SK-N-SH (cell line): ENCODE data around the gene SAE1. TPM values are rescaled to one million over a fixed set of nuclear protein-coding genes. Genes with fewer than 3 reads are reported as not detected.

Source experiments
- CTCF ChIA-PET: fragments of 300-600, 350-600 bp; formaldehyde crosslinking; extraction: SDS; loops from one replicate; lab custom pipeline; 2021; lab: Yijun Ruan, JAX
- POLR2A ChIA-PET: fragments of 350-600 bp; sonication (Branson Sonifier 250); formaldehyde crosslinking; extraction: SDS; loops from one replicate; lab custom pipeline; 2020; ENCODE audit warnings: antibody characterized with exemption, inconsistent platforms; lab: Yijun Ruan, JAX
- DNase-seq: peaks from one replicate; pipeline ENCODE4 v3.0.0; 2012
- H2AFZ ChIP-seq: fragments of 200-600 bp; sonication (generic); 2 replicates; pipeline ENCODE4 v1.8.1; 2016; ENCODE audit warnings: antibody characterized with exemption, mild to moderate bottlenecking, low read depth
- H3F3A ChIP-seq: fragments of 200-600 bp; sonication (generic); replicated peaks from 2 replicates; pipeline ENCODE3; 2016; ENCODE audit warnings: antibody characterized with exemption, mild to moderate bottlenecking; ENCODE audit not compliant: insufficient read depth
- H3K27ac ChIP-seq, 2 experiments: fragments of 200-500 bp in 1 of 2; fragments of 200-600 bp in 1 of 2; sonication (Bioruptor generic) in 1 of 2; sonication (generic), shearing (Covaris generic) in 1 of 2; 2 replicates each; pipeline versions ENCODE4 v1.5.1 to v1.6.1; 2014 to 2016; ENCODE audit warnings: low read depth in 2 of 2, inconsistent platforms in 1 of 2, low read length in 1 of 2, mild to moderate bottlenecking in 1 of 2, mixed read lengths in 1 of 2
- H3K27me3 ChIP-seq: fragments of 200-600 bp; sonication (generic), shearing (Covaris generic); 2 replicates; pipeline ENCODE4 v1.6.1; 2016; ENCODE audit warnings: mixed run types; ENCODE audit not compliant: insufficient read depth
- H3K36me3 ChIP-seq, 2 experiments: fragments of 200-500 bp in 1 of 2; fragments of 200-600 bp in 1 of 2; sonication (Bioruptor generic) in 1 of 2; sonication (generic) in 1 of 2; replicated peaks in 1 of 2; 2 replicates each; pipeline versions ENCODE3 to v1.5.1; 2014 to 2016; ENCODE audit warnings: low read length in 1 of 2, mild to moderate bottlenecking in 1 of 2; ENCODE audit not compliant: insufficient read depth in 2 of 2, control insufficient read depth in 1 of 2
- H3K4me1 ChIP-seq, 2 experiments: fragments of 200-500 bp in 1 of 2; fragments of 200-600 bp in 1 of 2; sonication (Bioruptor generic) in 1 of 2; sonication (generic), shearing (Covaris generic) in 1 of 2; 2 replicates each; pipeline versions ENCODE4 v1.5.1 to v1.6.1; 2014 to 2016; ENCODE audit warnings: low read depth in 1 of 2, low read length in 1 of 2, mixed run types in 1 of 2; ENCODE audit not compliant: insufficient read depth in 2 of 2, control insufficient read depth in 1 of 2
- H3K4me2 ChIP-seq: fragments of 200-600 bp; sonication (generic), shearing (Covaris generic); 2 replicates; pipeline ENCODE4 v1.6.1; 2017; ENCODE audit warnings: mixed run types
- H3K4me3 ChIP-seq, 2 experiments: fragments of 200-500 bp in 1 of 2; fragments of 200-600 bp in 1 of 2; sonication (Bioruptor generic) in 1 of 2; sonication (generic), shearing (Covaris generic) in 1 of 2; 2 replicates each; pipeline versions ENCODE4 v1.5.1 to v1.8.1; 2014 to 2016; ENCODE audit warnings: low read depth in 2 of 2, inconsistent platforms in 1 of 2, low read length in 1 of 2, mild to moderate bottlenecking in 1 of 2, mixed read lengths in 1 of 2, moderate library complexity in 1 of 2
- H3K79me2 ChIP-seq: fragments of 200-600 bp; sonication (generic); 2 replicates; pipeline ENCODE4 v1.8.1; 2017; ENCODE audit warnings: mild to moderate bottlenecking; ENCODE audit not compliant: insufficient read depth
- H3K9ac ChIP-seq: fragments of 200-600 bp; sonication (generic); 2 replicates; pipeline ENCODE4 v1.6.1; 2017; ENCODE audit warnings: mixed run types
- H3K9me2 ChIP-seq: fragments of 200-600 bp; sonication (generic); 2 replicates; pipeline ENCODE4 v1.6.1; 2017; ENCODE audit warnings: mixed run types
- H3K9me3 ChIP-seq: fragments of 200-600 bp; sonication (generic); 2 replicates; pipeline ENCODE4 v1.6.1; 2017; ENCODE audit warnings: mixed run types, mild to moderate bottlenecking, moderate library complexity
- H4K20me1 ChIP-seq: fragments of 200-600 bp; sonication (generic); 2 replicates; pipeline ENCODE4 v1.6.1; 2017; ENCODE audit warnings: mild to moderate bottlenecking, mixed run types; ENCODE audit not compliant: insufficient read depth
- EP300 ChIP-seq, 2 experiments: IDR thresholded peaks; 2 replicates each; pipeline versions ENCODE4 v1.4.0 to v1.6.1; 2012; ENCODE audit warnings: borderline replicate concordance in 1 of 2, low read depth in 1 of 2, low read length in 1 of 2
- NRF1 ChIP-seq: IDR thresholded peaks from 2 replicates; pipeline ENCODE4 v1.6.1; 2012; ENCODE audit warnings: low read depth, mild to moderate bottlenecking, low read length
- RAD21 ChIP-seq: IDR thresholded peaks from 2 replicates; pipeline ENCODE4 v1.6.1; 2012; ENCODE audit warnings: mild to moderate bottlenecking, low read length
- RCOR1 ChIP-seq: fragments of 150-350 bp; IDR thresholded peaks from 2 replicates; pipeline ENCODE4 v1.6.1; 2017; ENCODE audit warnings: antibody characterized with exemption, low read length
- RFX5 ChIP-seq: IDR thresholded peaks from 2 replicates; pipeline ENCODE4 v1.6.1; 2012; ENCODE audit warnings: mild to moderate bottlenecking, improper control_type of control experiment, low read length
- SIN3A ChIP-seq: IDR thresholded peaks from 2 replicates; pipeline ENCODE4 v1.6.1; 2012; ENCODE audit warnings: low read depth, mild to moderate bottlenecking, low read length, moderate library complexity, borderline replicate concordance
- SMC3 ChIP-seq: IDR thresholded peaks from 2 replicates; pipeline ENCODE4 v1.6.1; 2012; ENCODE audit warnings: low read depth, low read length, improper control_type of control experiment
- TAF1 ChIP-seq: IDR thresholded peaks from 2 replicates; pipeline ENCODE4 v1.6.1; 2012; ENCODE audit warnings: low read depth, mild to moderate bottlenecking, low read length, moderate library complexity, borderline replicate concordance
- TEAD4 ChIP-seq: IDR thresholded peaks from 2 replicates; pipeline ENCODE4 v1.4.0; 2012; ENCODE audit warnings: mild to moderate bottlenecking, borderline replicate concordance; ENCODE audit not compliant: insufficient read depth
- USF1 ChIP-seq: IDR thresholded peaks from 2 replicates; pipeline ENCODE4 v1.4.0; 2012; ENCODE audit warnings: low read depth, borderline replicate concordance
- WGBS: methylation state at CpG from one replicate; pipeline ENCODE4 v1.1.6; 2017; ENCODE audit warnings: low lambda C conversion rate; 5-methylcytosine and 5-hydroxymethylcytosine counted together
- polyA plus RNA-seq, 3 experiments: library from polyadenylated mRNA; depleted of rRNA; stranded (reverse); fragments of >200 nt; gene quantifications; 2 replicates each; pipeline ENCODE4 v1.2.3, GENCODE V29; 2012
- TF ChIP-seq, protein P1 (sequence below): fragments of 200-600 bp; sonication (generic); IDR thresholded peaks from 2 replicates; pipeline ENCODE4 v1.6.1; 2017; ENCODE audit warnings: antibody characterized with exemption, mild to moderate bottlenecking, moderate library complexity

SAE1 gene
- polyA plus RNA-seq, 1 of the 3 experiments (the other 2 are of a cell fraction) = 123 TPM

GRCh38 chr19:47123406-47123805 lies 7.2 kb upstream of the SAE1 start:
- DNase-seq = no peak
- TF ChIP-seq, protein P1, sequence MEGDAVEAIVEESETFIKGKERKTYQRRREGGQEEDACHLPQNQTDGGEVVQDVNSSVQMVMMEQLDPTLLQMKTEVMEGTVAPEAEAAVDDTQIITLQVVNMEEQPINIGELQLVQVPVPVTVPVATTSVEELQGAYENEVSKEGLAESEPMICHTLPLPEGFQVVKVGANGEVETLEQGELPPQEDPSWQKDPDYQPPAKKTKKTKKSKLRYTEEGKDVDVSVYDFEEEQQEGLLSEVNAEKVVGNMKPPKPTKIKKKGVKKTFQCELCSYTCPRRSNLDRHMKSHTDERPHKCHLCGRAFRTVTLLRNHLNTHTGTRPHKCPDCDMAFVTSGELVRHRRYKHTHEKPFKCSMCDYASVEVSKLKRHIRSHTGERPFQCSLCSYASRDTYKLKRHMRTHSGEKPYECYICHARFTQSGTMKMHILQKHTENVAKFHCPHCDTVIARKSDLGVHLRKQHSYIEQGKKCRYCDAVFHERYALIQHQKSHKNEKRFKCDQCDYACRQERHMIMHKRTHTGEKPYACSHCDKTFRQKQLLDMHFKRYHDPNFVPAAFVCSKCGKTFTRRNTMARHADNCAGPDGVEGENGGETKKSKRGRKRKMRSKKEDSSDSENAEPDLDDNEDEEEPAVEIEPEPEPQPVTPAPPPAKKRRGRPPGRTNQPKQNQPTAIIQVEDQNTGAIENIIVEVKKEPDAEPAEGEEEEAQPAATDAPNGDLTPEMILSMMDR = no peak
- TF ChIP-seq TEAD4 = no peak
- TF ChIP-seq EP300 (IDR thresholded peaks at IDR 0.05; ENCODE audit: borderline replicate concordance in 1 of 2, low read depth in 1 of 2, low read length in 1 of 2) = no peak
- TF ChIP-seq SIN3A = no peak
- TF ChIP-seq SMC3 = no peak
- Histone ChIP-seq H3K4me3 (no peak overlapping the region), H3K27ac (no peak overlapping the region), H3K27me3 (no peaks in the 10 kb centered on the region), H2AFZ (no peak overlapping the region), H3K36me3 (no peaks in the 10 kb centered on the region), H3K79me2 (no peaks in the 10 kb centered on the region), H3K9ac (no peak overlapping the region), H3K9me2 (no peaks in the 10 kb centered on the region), H3K9me3 (no peaks in the 10 kb centered on the region), H4K20me1 (no peaks in the 10 kb centered on the region), H3K4me2 (no peak overlapping the region), H3F3A (peaks cover 23% of the 10 kb centered on the region), H3K4me1 (peaks cover 0 to 12% of the 10 kb centered on the region in 2 experiments; a peak in 2 of 4 replicates)
- 87% methylated on average over 7 of the region's 7 CpGs for WGBS
- CTCF ChIA-PET = interaction anchor here (0.7 to 6.9 kb wide), 6 partner anchors 9 to 121 kb away, joined by 3 to 40 read pairs (median 4); partner anchors contain the start of gene ZC3H4
- POLR2A ChIA-PET = interaction anchor here (0.6 to 1.3 kb wide), 3 partner anchors 10 to 1286 kb away, joined by 3 to 5 read pairs (median 4); partner anchors contain the start of gene ZC3H4

GRCh38 chr19:47124937-47125668 lies 5.5 kb upstream of the SAE1 start:
- Histone ChIP-seq H3K4me3 (no peak overlapping the region), H3F3A (peaks cover 23% of the 10 kb centered on the region), H3K27ac (no peak overlapping the region), H3K27me3 (no peaks in the 10 kb centered on the region), H3K9me3 (no peaks in the 10 kb centered on the region), H3K79me2 (no peaks in the 10 kb centered on the region), H3K9ac (no peak overlapping the region), H3K4me1 (peaks cover 0 to 12% of the 10 kb centered on the region in 2 experiments; a peak in 2 of 4 replicates), H3K36me3 (no peaks in the 10 kb centered on the region), H3K9me2 (no peaks in the 10 kb centered on the region), H4K20me1 (no peaks in the 10 kb centered on the region)
- DNase-seq = peak; percentile 73
- 47% methylated on average over 8 of the region's 8 CpGs for WGBS
- CTCF ChIA-PET = interaction anchor here (0.6 to 6.9 kb wide), 27 partner anchors 9 to 122 kb away, joined by 3 to 40 read pairs (median 4); partner anchors contain the start of gene ZC3H4
- TF ChIP-seq SMC3 (peak; percentile 78), TAF1 (no peak), RFX5 (0 out of 2 replicates have a peak, but pooled peaks have one; percentile 45), RAD21 (peak; percentile 94), RCOR1 (no peak), NRF1 (0 out of 2 replicates have a peak, but pooled peaks have one; percentile 11), USF1 (no peak)
- TF ChIP-seq, protein P1 = peak; percentile 74
- TF ChIP-seq, all 33 proteins: peak for 5
- H2AFZ ChIP-seq = peak overlapping the region; percentile 43; the same call in 1 of the 2 replicates
- POLR2A ChIA-PET = no interaction called here
- no peak overlapping the region for H3K4me2 ChIP-seq
